ENCODE data around the gene RETREG3. TPM values are rescaled to one million over a fixed set of nuclear protein-coding genes. Genes with fewer than 3 reads are reported as not detected.

RETREG3 gene
- total and polyA plus RNA-seq, 2 of the 13 experiments (the other 11 are each of a cell fraction or from before 2014, with no cell fraction given) = 47.0 to 55.8 TPM

DNA sequence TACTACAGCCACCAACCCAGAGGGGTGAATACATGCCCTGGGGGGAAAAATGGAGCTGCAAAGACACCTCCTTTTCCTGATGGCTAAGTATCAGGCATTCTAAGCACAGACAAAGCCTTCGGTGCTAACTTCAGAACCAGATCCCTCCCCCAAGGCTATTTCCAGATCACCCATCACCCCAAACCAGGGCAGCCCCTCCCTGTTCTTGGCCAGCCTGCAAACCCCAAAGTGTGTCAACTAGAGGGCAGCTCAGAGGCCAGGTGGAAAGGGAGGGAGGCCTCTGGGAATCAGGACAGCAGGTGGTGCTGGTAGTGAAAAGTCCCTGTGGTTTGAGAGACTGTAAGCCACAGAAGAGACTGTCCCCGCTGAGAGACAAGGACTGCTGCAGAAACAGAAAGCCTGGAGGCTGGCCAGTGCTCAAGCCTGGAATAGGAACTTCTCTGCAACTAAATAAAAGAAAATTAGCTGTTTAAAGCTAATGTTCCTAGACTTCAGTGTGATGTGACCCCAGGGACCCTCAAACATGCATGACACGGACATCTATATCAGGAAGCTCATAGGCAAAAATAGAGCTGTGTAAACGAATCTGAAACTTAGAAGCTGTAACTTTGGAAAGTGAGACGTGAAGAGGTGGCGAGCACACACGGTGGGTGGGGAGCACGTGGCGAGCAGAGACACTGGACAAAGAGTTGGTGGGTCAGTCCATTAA is 9.4 kb upstream of the RETREG3 start (continued):
- TF ChIP-seq, protein P1, sequence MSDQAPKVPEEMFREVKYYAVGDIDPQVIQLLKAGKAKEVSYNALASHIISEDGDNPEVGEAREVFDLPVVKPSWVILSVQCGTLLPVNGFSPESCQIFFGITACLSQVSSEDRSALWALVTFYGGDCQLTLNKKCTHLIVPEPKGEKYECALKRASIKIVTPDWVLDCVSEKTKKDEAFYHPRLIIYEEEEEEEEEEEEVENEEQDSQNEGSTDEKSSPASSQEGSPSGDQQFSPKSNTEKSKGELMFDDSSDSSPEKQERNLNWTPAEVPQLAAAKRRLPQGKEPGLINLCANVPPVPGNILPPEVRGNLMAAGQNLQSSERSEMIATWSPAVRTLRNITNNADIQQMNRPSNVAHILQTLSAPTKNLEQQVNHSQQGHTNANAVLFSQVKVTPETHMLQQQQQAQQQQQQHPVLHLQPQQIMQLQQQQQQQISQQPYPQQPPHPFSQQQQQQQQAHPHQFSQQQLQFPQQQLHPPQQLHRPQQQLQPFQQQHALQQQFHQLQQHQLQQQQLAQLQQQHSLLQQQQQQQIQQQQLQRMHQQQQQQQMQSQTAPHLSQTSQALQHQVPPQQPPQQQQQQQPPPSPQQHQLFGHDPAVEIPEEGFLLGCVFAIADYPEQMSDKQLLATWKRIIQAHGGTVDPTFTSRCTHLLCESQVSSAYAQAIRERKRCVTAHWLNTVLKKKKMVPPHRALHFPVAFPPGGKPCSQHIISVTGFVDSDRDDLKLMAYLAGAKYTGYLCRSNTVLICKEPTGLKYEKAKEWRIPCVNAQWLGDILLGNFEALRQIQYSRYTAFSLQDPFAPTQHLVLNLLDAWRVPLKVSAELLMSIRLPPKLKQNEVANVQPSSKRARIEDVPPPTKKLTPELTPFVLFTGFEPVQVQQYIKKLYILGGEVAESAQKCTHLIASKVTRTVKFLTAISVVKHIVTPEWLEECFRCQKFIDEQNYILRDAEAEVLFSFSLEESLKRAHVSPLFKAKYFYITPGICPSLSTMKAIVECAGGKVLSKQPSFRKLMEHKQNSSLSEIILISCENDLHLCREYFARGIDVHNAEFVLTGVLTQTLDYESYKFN (CRISPR knock-in tag; conservative IDR thresholded peaks at IDR 0.05) = 0 out of 2 replicates have a peak, but pooled peaks have one; percentile 16
- TF ChIP-seq, protein P2, sequence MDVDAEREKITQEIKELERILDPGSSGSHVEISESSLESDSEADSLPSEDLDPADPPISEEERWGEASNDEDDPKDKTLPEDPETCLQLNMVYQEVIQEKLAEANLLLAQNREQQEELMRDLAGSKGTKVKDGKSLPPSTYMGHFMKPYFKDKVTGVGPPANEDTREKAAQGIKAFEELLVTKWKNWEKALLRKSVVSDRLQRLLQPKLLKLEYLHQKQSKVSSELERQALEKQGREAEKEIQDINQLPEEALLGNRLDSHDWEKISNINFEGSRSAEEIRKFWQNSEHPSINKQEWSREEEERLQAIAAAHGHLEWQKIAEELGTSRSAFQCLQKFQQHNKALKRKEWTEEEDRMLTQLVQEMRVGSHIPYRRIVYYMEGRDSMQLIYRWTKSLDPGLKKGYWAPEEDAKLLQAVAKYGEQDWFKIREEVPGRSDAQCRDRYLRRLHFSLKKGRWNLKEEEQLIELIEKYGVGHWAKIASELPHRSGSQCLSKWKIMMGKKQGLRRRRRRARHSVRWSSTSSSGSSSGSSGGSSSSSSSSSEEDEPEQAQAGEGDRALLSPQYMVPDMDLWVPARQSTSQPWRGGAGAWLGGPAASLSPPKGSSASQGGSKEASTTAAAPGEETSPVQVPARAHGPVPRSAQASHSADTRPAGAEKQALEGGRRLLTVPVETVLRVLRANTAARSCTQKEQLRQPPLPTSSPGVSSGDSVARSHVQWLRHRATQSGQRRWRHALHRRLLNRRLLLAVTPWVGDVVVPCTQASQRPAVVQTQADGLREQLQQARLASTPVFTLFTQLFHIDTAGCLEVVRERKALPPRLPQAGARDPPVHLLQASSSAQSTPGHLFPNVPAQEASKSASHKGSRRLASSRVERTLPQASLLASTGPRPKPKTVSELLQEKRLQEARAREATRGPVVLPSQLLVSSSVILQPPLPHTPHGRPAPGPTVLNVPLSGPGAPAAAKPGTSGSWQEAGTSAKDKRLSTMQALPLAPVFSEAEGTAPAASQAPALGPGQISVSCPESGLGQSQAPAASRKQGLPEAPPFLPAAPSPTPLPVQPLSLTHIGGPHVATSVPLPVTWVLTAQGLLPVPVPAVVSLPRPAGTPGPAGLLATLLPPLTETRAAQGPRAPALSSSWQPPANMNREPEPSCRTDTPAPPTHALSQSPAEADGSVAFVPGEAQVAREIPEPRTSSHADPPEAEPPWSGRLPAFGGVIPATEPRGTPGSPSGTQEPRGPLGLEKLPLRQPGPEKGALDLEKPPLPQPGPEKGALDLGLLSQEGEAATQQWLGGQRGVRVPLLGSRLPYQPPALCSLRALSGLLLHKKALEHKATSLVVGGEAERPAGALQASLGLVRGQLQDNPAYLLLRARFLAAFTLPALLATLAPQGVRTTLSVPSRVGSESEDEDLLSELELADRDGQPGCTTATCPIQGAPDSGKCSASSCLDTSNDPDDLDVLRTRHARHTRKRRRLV (CRISPR knock-in tag; IDR thresholded peaks at IDR 0.05) = no peak
- TF ChIP-seq THAP11 (CRISPR knock-in tag; IDR thresholded peaks at IDR 0.05) = peak; percentile 60; the same call in 1 of the 2 replicates
- TF ChIP-seq ASH2L (IDR thresholded peaks at IDR 0.05; ENCODE audit: insufficient read length, low read depth, low read length) = no peak
- no peak for TF ChIP-seq ZBTB20 (CRISPR knock-in tag; IDR thresholded peaks at IDR 0.05; ENCODE audit: borderline replicate concordance, low read depth)
- no peak for TF ChIP-seq SP4 (CRISPR knock-in tag; IDR thresholded peaks at IDR 0.05)
- no peak for TF ChIP-seq ATRX (CRISPR knock-in tag; IDR thresholded peaks at IDR 0.05; ENCODE audit: borderline replicate concordance)
- no peak for TF ChIP-seq SRF (IDR thresholded peaks at IDR 0.05; ENCODE audit: low read depth, low read length)
- TF ChIP-seq, protein P3, sequence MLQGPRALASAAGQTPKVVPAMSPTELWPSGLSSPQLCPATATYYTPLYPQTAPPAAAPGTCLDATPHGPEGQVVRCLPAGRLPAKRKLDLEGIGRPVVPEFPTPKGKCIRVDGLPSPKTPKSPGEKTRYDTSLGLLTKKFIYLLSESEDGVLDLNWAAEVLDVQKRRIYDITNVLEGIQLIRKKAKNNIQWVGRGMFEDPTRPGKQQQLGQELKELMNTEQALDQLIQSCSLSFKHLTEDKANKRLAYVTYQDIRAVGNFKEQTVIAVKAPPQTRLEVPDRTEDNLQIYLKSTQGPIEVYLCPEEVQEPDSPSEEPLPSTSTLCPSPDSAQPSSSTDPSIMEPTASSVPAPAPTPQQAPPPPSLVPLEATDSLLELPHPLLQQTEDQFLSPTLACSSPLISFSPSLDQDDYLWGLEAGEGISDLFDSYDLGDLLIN (CRISPR knock-in tag; IDR thresholded peaks at IDR 0.05; ENCODE audit: borderline replicate concordance) = no peak
- no peak for TF ChIP-seq TBL1XR1 (IDR thresholded peaks at IDR 0.05; ENCODE audit: borderline replicate concordance, low read length, partially characterized antibody)
- TF ChIP-seq FOXJ3 (CRISPR knock-in tag; IDR thresholded peaks at IDR 0.05; ENCODE audit: borderline replicate concordance) = no peak
- no peak for TF ChIP-seq FOSL1 (CRISPR knock-in tag; IDR thresholded peaks at IDR 0.05; ENCODE audit: borderline replicate concordance)
- TF ChIP-seq NFYC (CRISPR knock-in tag; IDR thresholded peaks at IDR 0.05) = peak; percentile 51
- TF ChIP-seq ZNF749 (CRISPR knock-in tag; IDR thresholded peaks at IDR 0.05; ENCODE audit: borderline replicate concordance) = no peak
- no peak for TF ChIP-seq NR2F1 (CRISPR knock-in tag; IDR thresholded peaks at IDR 0.05)
- TF ChIP-seq FLYWCH1 (CRISPR knock-in tag; IDR thresholded peaks at IDR 0.05) = no peak
- no peak for TF ChIP-seq NFYB (CRISPR knock-in tag; IDR thresholded peaks at IDR 0.05)

Data from HepG2 (cell line).